Activated T-helper 2 cell treated with anti-CD3 and anti-CD28 coated beads, Interferon-gamma antibody, Interleukin-2, Interleukin-4, amounts not matched to agents 10 μg/mL and 5 μg/mL and 100 μg/mL, durations not matched to agents 14 hours and 24 hours and 36 hours (primary cell): Measurements from ENCODE around the gene RGS1. TPM values are rescaled to one million over a fixed set of nuclear protein-coding genes. Genes with fewer than 3 reads are reported as not detected.

Experiments
- DNase-seq: peaks from one replicate; pipeline ENCODE4 v3.0.0; 2021; ENCODE audit warnings: low spot score
- H3K27ac Mint-ChIP-seq: one replicate; pipeline ENCODE4 v1.8.0; 2021; ENCODE audit warnings: mixed read lengths
- H3K27me3 Mint-ChIP-seq: one replicate; pipeline ENCODE4 v1.8.0; 2021; ENCODE audit warnings: low read depth, mixed read lengths
- H3K36me3 Mint-ChIP-seq: one replicate; pipeline ENCODE4 v1.8.0; 2021; ENCODE audit warnings: low read depth, mixed read lengths
- H3K4me1 Mint-ChIP-seq: one replicate; pipeline ENCODE4 v1.8.0; 2021; ENCODE audit warnings: low read depth, mixed read lengths
- H3K4me3 Mint-ChIP-seq: one replicate; pipeline ENCODE4 v1.8.0; 2021; ENCODE audit warnings: low read depth, mild to moderate bottlenecking, moderate library complexity, mixed read lengths
- H3K9me3 Mint-ChIP-seq: one replicate; pipeline ENCODE4 v1.8.0; 2021; ENCODE audit warnings: mixed read lengths
- intact Hi-C: fragments of 100-400 bp; cut with micrococcal nuclease; formaldehyde crosslinking; loops from one replicate; pipeline ENCODE4 v1.15.1; 2023
- total RNA-seq: library from RNA; stranded (reverse); gene quantifications from 2 replicates; pipeline ENCODE4 v1.2.3, GENCODE V29; 2022

The RGS1 gene
- total RNA-seq, 1 donor from 2014 or later: 4.2 TPM

DNA sequence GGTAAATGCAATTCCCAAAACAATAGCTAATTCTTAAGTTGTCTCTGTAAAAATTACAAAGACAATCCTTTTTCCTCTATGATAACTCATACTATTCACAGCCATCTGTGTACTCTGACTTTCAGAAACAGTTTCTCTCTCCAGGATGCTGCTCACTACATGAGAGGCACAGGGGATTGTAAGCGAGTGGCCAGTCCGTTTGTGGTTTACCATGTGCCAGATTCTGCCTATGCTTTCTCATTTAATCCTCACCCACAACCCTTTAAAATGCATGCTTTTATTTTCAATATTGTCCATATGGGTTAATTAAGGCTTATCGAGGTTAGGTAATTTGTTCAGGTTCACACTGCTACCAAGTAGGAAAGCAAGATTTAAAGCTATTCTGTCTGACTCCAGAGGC, 23.0 kb downstream of the RGS1 start:
- intact Hi-C loops: no loop called here
- no peak for DNase-seq
- Mint-ChIP-seq H3K36me3 (no peaks in the 10 kb centered on the region), H3K9me3 (no peaks in the 10 kb centered on the region), H3K27me3 (peaks cover 12% of the 10 kb centered on the region), H3K27ac (no peak overlapping the region), H3K4me1 (peaks cover 24% of the 10 kb centered on the region), H3K4me3 (no peak overlapping the region)

- H3K36me3 Mint-ChIP-seq: no peaks in the 10 kb centered on the region
- intact Hi-C loops: no loop called here
- H3K27me3 Mint-ChIP-seq: peaks cover 5% of the 10 kb centered on the region
- peaks cover 22% of the 10 kb centered on the region for H3K4me1 Mint-ChIP-seq
- no peak for DNase-seq
- no peak overlapping the region for H3K27ac Mint-ChIP-seq
- H3K9me3 Mint-ChIP-seq: no peaks in the 10 kb centered on the region
- no peak overlapping the region for H3K4me3 Mint-ChIP-seq
Observed at GRCh38 chr1:192600275-192600674, 24.7 kb downstream of the RGS1 start.

- H3K27me3 Mint-ChIP-seq: peaks cover 4% of the 10 kb centered on the region
- no peaks in the 10 kb centered on the region for H3K36me3 Mint-ChIP-seq
- no peak for DNase-seq
- H3K27ac Mint-ChIP-seq: no peak overlapping the region
- intact Hi-C loops: no loop called here
- H3K4me3 Mint-ChIP-seq: no peak overlapping the region
- peaks cover 21% of the 10 kb centered on the region for H3K4me1 Mint-ChIP-seq
- no peaks in the 10 kb centered on the region for H3K9me3 Mint-ChIP-seq
Observed at GRCh38 chr1:192601143-192601542, 25.6 kb downstream of the RGS1 start.

DNA sequence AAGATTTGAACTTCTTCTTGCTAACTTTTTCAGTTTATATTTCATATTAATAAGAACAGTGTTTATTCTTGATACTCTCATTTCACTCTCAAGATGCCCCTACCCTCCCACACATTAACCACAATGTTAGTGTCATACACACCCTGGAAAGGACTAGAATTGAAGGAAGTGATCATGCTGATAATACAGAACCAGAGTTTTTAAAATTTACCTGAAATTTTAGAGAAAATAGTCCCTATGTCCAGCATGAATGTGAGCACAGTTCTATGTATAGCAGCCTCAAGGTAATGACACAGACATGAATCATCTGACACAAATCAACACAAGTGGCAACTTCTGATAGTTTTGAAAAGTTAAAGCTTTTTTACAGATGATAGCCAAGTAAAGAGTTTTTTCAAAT, 26.0 kb downstream of the RGS1 start:
- no peaks in the 10 kb centered on the region for H3K36me3 Mint-ChIP-seq
- H3K4me1 Mint-ChIP-seq: peaks cover 19% of the 10 kb centered on the region
- no peak for DNase-seq
- no peak overlapping the region for H3K4me3 Mint-ChIP-seq
- no peak overlapping the region for H3K27ac Mint-ChIP-seq
- peaks cover 4% of the 10 kb centered on the region for H3K27me3 Mint-ChIP-seq
- intact Hi-C loops: no loop called here
- H3K9me3 Mint-ChIP-seq: no peaks in the 10 kb centered on the region

DNA sequence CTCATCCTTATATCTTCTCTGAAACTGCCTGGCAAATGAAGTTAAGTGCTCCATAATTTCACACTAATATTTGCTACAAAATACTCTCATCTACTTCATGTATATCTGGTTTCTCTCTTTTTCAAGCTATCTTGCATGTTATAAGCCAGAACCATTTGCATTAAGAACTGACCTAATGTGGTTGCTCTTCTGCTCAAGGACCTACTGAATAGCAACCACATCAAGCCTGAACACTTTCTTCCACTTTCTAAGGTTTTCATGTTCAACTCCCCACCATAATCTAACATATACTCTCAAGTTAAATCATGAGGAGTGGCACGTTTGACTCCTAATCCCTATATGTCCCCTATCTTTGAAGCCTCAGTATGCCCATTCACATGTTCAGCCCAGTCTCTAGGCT, 27.2 kb downstream of the RGS1 start:
- Mint-ChIP-seq H3K9me3 (no peaks in the 10 kb centered on the region), H3K4me3 (no peak overlapping the region), H3K4me1 (peaks cover 19% of the 10 kb centered on the region), H3K36me3 (no peaks in the 10 kb centered on the region), H3K27ac (no peak overlapping the region), H3K27me3 (peaks cover 4% of the 10 kb centered on the region)
- DNase-seq: no peak
- intact Hi-C loops: no loop called here

DNA sequence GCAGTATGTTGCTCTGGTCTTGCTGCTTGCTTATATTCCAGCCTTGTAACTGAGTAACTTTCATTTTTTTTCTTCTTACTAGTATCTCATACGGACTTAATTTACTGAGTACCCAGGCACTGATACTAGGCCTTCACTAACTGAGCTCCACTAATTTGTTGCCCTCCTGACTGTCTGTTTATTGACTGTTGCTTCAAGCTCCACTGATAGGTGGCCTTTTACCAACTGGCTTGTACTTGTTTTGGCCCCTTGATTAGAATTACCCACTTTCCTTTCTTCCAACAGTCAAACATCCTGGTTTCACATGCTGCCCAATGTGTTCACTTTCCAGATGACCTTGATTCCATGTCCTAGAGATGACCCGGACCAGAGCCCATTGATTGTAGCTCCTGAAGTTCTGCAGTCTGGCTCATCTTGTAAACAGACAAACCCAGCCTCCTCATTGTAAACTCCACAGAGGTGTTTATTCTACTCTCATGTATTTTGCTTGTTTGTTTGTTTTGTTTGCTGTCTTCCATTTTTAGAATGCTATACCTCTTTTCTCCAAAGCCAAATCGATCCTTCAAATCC, 27.7 kb downstream of the RGS1 start:
- DNase-seq: no peak
- Mint-ChIP-seq H3K27ac (no peak overlapping the region), H3K4me3 (no peak overlapping the region), H3K27me3 (peaks cover 4% of the 10 kb centered on the region), H3K4me1 (peaks cover 19% of the 10 kb centered on the region), H3K36me3 (no peaks in the 10 kb centered on the region), H3K9me3 (no peaks in the 10 kb centered on the region)
- intact Hi-C loops: no loop called here

DNA sequence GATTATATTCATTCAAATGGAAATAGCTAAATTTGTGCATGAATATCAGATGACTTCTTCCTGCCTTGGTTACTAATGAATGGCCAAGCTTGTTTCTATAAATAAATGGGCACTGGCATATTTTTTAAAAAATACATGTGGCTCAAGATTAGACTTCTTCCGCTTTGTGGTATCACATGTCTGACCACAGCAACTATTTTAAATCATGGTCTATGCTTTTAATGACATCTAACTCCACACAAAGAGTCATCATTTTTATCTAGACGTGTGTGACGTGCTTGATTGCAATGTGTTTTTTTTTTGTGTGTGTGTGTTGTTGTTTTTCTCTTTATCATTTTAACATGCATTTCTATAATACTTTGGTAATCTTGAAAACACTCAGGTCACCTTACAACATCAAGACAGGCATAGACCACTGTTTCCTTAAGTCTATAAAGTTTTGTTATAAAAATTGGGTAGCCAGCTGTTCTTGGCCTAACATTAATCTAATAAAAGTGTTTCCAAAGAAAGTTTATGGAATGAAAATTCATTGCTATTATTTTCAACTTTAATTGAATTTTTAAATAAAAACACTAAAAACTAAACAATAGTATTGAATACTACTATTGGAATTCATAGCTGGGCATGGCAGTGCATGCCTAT, 29.5 kb downstream of the RGS1 start:
- Mint-ChIP-seq H3K27ac (no peak overlapping the region), H3K4me1 (peaks cover 31% of the 10 kb centered on the region), H3K4me3 (no peak overlapping the region), H3K36me3 (no peaks in the 10 kb centered on the region), H3K9me3 (no peaks in the 10 kb centered on the region), H3K27me3 (peaks cover 2% of the 10 kb centered on the region)
- intact Hi-C loops: no loop called here
- no peak for DNase-seq

DNA sequence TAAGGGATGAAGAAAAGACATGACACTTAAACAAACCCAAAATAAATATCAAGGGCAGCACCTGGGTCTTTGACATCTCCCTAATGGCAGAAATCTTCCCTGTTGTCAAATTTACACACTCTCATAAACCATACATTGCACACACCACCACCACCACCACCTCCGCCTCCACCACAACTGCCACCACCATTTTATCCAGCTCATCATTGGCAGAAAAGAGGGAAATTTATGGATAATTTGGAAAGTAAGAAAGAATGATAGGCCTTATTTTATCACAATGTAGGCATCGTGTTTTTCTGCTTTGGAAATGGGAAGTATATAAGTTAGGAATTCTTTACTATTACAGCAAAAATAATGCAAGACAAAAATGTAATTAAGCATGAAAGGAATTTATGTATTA, 33.1 kb downstream of the RGS1 start:
- Mint-ChIP-seq H3K27me3 (peaks cover 2% of the 10 kb centered on the region), H3K36me3 (no peaks in the 10 kb centered on the region), H3K9me3 (no peaks in the 10 kb centered on the region), H3K4me3 (no peak overlapping the region), H3K27ac (no peak overlapping the region), H3K4me1 (peaks cover 12% of the 10 kb centered on the region)
- intact Hi-C loops: loop anchor here (2.0 kb wide), 2 partner anchors 28 to 62 kb away; no protein-coding TSS in a partner anchor
- DNase-seq: no peak

- Mint-ChIP-seq H3K27me3 (peaks cover 2% of the 10 kb centered on the region), H3K4me3 (peak overlapping the region; percentile 22), H3K36me3 (no peaks in the 10 kb centered on the region), H3K4me1 (peaks cover 12% of the 10 kb centered on the region), H3K9me3 (no peaks in the 10 kb centered on the region), H3K27ac (no peak overlapping the region)
- DNase-seq: peak; percentile 46
- intact Hi-C loops: loop anchor here (1.0 to 2.0 kb wide), 3 partner anchors 29 to 132 kb away; no protein-coding TSS in a partner anchor
Observed at GRCh38 chr1:192609110-192610079, 33.8 kb downstream of the RGS1 start.

DNA sequence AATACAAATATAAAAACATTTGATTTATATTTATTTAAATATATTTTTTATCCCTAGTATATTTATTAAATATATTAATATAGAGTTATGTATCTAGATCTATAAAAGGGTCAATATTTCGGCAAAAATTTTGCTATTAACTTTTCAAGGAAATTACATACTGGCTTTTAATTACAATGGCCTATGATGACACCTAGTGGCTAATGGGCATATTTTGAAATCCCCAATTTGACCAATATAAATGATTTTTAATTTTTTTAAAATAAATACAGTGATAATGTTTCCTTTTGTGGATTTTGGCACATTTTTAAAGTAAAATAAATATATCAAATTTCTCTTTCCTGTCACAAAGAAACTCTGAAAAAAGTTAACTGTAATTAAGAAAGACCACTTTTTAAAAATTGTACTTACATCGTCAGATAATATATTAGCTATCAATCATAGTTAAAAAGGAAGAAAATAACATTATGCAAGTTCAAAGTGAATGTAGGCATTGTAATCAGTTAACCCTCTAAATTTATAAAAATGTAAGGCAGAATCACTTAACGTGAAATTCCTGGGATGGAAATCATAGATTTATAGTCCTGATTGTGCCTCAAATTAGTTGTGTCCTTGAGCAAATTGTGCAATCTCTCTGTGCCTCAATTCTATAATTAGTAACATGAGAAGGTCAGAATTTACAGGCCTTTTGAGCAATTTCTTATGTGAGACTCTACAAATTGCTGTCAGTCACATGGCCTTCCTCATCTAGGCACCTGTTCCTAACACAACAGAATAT, 34.7 kb downstream of the RGS1 start:
- peaks cover 2% of the 10 kb centered on the region for H3K27me3 Mint-ChIP-seq
- peaks cover 12% of the 10 kb centered on the region for H3K4me1 Mint-ChIP-seq
- no peak for DNase-seq
- no peaks in the 10 kb centered on the region for H3K9me3 Mint-ChIP-seq
- no peaks in the 10 kb centered on the region for H3K36me3 Mint-ChIP-seq
- intact Hi-C loops: loop anchor here (1.0 kb wide), 1 partner anchor 133 kb away; no protein-coding TSS in a partner anchor
- H3K4me3 Mint-ChIP-seq: no peak overlapping the region
- no peak overlapping the region for H3K27ac Mint-ChIP-seq

DNA sequence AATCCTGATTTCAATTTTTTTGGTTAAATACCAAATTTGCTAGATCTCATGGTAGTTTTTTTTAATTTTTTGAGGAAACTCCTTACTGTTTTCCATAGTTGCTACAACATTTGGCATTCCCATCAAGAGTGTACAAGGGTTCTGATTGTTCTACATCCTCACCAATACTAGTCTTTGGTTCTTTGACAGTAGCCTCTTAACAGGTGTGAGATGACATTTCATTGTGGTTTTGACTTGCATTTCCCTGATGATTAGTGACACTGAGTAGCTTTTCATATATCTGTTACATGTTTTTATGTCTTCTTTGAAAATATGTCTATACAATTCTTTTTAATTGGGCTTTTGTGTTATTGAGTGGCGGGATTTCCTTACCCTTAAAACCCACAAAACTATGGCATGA, 39.5 kb downstream of the RGS1 start:
- no peak overlapping the region for H3K4me3 Mint-ChIP-seq
- no peaks in the 10 kb centered on the region for H3K36me3 Mint-ChIP-seq
- no peak for DNase-seq
- no peaks in the 10 kb centered on the region for H3K9me3 Mint-ChIP-seq
- no peak overlapping the region for H3K27ac Mint-ChIP-seq
- intact Hi-C loops: no loop called here
- peaks cover 3% of the 10 kb centered on the region for H3K27me3 Mint-ChIP-seq
- H3K4me1 Mint-ChIP-seq: no peaks in the 10 kb centered on the region

- Mint-ChIP-seq H3K9me3 (no peaks in the 10 kb centered on the region), H3K4me1 (no peaks in the 10 kb centered on the region), H3K4me3 (no peak overlapping the region), H3K27me3 (peaks cover 3% of the 10 kb centered on the region), H3K27ac (no peak overlapping the region), H3K36me3 (no peaks in the 10 kb centered on the region)
- no peak for DNase-seq
- intact Hi-C loops: no loop called here
Observed at GRCh38 chr1:192620071-192620635, 44.6 kb downstream of the RGS1 start.
